Measurements from ENCODE around the gene EMSY.

The EMSY gene

GRCh38 chr11:76462317-76462716 is 17.5 kb downstream of the EMSY start:
- Histone ChIP-seq H3K4me1 (ENCODE audit: insufficient read depth, poor library complexity, severe bottlenecking) (no peaks in the 10 kb centered on the region), H3K4me3 (ENCODE audit: severe bottlenecking) (no peak overlapping the region), H3K36me3 (ENCODE audit: low read depth) (peaks cover 63% of the 10 kb centered on the region), H3K27me3 (ENCODE audit: insufficient read depth, poor library complexity, severe bottlenecking) (no peaks in the 10 kb centered on the region), H3K9me3 (ENCODE audit: severe bottlenecking) (no peaks in the 10 kb centered on the region), H3K27ac (ENCODE audit: poor library complexity, severe bottlenecking) (no peak overlapping the region)
- no peak for TF ChIP-seq CTCF (IDR thresholded peaks at IDR 0.05; ENCODE audit: poor library complexity, severe bottlenecking)
- ATAC-seq (ENCODE audit: low read depth) (no peak), DNase-seq (ENCODE audit: low spot score) (no peak)

GRCh38 chr11:76465701-76466100 is 20.9 kb downstream of the EMSY start:
- Histone ChIP-seq H3K4me3 (ENCODE audit: severe bottlenecking) (no peak overlapping the region), H3K9me3 (ENCODE audit: severe bottlenecking) (no peaks in the 10 kb centered on the region), H3K36me3 (ENCODE audit: low read depth) (peaks cover 55% of the 10 kb centered on the region), H3K4me1 (ENCODE audit: insufficient read depth, poor library complexity, severe bottlenecking) (no peaks in the 10 kb centered on the region), H3K27ac (ENCODE audit: poor library complexity, severe bottlenecking) (no peak overlapping the region), H3K27me3 (ENCODE audit: insufficient read depth, poor library complexity, severe bottlenecking) (no peaks in the 10 kb centered on the region)
- no peak for ATAC-seq (ENCODE audit: low read depth)
- no peak for DNase-seq (ENCODE audit: low spot score)
- no peak for TF ChIP-seq CTCF (IDR thresholded peaks at IDR 0.05; ENCODE audit: poor library complexity, severe bottlenecking)

- H3K27me3 ChIP-seq (ENCODE audit: insufficient read depth, poor library complexity, severe bottlenecking): no peaks in the 10 kb centered on the region
- ATAC-seq (ENCODE audit: low read depth): no peak
- peaks cover 48% of the 10 kb centered on the region for H3K36me3 ChIP-seq (ENCODE audit: low read depth)
- no peak overlapping the region for H3K27ac ChIP-seq (ENCODE audit: poor library complexity, severe bottlenecking)
- H3K9me3 ChIP-seq (ENCODE audit: severe bottlenecking): no peaks in the 10 kb centered on the region
- H3K4me1 ChIP-seq (ENCODE audit: insufficient read depth, poor library complexity, severe bottlenecking): no peaks in the 10 kb centered on the region
- no peak for TF ChIP-seq CTCF (IDR thresholded peaks at IDR 0.05; ENCODE audit: poor library complexity, severe bottlenecking)
- no peak for DNase-seq (ENCODE audit: low spot score)
- H3K4me3 ChIP-seq (ENCODE audit: severe bottlenecking): no peak overlapping the region
Observed at GRCh38 chr11:76466666-76467065, 21.8 kb downstream of the EMSY start.

GRCh38 chr11:76469141-76469540 is 24.3 kb downstream of the EMSY start:
- Histone ChIP-seq H3K4me3 (ENCODE audit: severe bottlenecking) (no peak overlapping the region), H3K4me1 (ENCODE audit: insufficient read depth, poor library complexity, severe bottlenecking) (no peaks in the 10 kb centered on the region), H3K27ac (ENCODE audit: poor library complexity, severe bottlenecking) (no peak overlapping the region), H3K27me3 (ENCODE audit: insufficient read depth, poor library complexity, severe bottlenecking) (no peaks in the 10 kb centered on the region), H3K36me3 (ENCODE audit: low read depth) (peaks cover 56% of the 10 kb centered on the region), H3K9me3 (ENCODE audit: severe bottlenecking) (no peaks in the 10 kb centered on the region)
- DNase-seq (ENCODE audit: low spot score) (no peak), ATAC-seq (ENCODE audit: low read depth) (no peak)
- no peak for TF ChIP-seq CTCF (IDR thresholded peaks at IDR 0.05; ENCODE audit: poor library complexity, severe bottlenecking)

- H3K4me1 ChIP-seq (ENCODE audit: insufficient read depth, poor library complexity, severe bottlenecking): no peaks in the 10 kb centered on the region
- peaks cover 54% of the 10 kb centered on the region for H3K36me3 ChIP-seq (ENCODE audit: low read depth)
- no peak for TF ChIP-seq CTCF (IDR thresholded peaks at IDR 0.05; ENCODE audit: poor library complexity, severe bottlenecking)
- DNase-seq (ENCODE audit: low spot score): no peak
- no peaks in the 10 kb centered on the region for H3K9me3 ChIP-seq (ENCODE audit: severe bottlenecking)
- no peak for ATAC-seq (ENCODE audit: low read depth)
- no peak overlapping the region for H3K4me3 ChIP-seq (ENCODE audit: severe bottlenecking)
- H3K27me3 ChIP-seq (ENCODE audit: insufficient read depth, poor library complexity, severe bottlenecking): no peaks in the 10 kb centered on the region
- H3K27ac ChIP-seq (ENCODE audit: poor library complexity, severe bottlenecking): no peak overlapping the region
Observed at GRCh38 chr11:76471382-76471781, 26.6 kb downstream of the EMSY start.

Measured in RWPE2 (cell line).